GM10266 (cell line): ENCODE data around the gene IL21R.

Source experiments
- DNase-seq: peaks from one replicate; pipeline ENCODE4 v3.0.0; 2012; ENCODE audit errors: extremely low spot score
- TF ChIP-seq, protein P1 (sequence below): IDR thresholded peaks from 2 replicates; pipeline ENCODE4 v1.5.1; 2012; ENCODE audit warnings: mild to moderate bottlenecking, low read depth; ENCODE audit not compliant: control insufficient read depth, insufficient read depth; ENCODE audit errors: missing control alignments

Gene IL21R

DNA sequence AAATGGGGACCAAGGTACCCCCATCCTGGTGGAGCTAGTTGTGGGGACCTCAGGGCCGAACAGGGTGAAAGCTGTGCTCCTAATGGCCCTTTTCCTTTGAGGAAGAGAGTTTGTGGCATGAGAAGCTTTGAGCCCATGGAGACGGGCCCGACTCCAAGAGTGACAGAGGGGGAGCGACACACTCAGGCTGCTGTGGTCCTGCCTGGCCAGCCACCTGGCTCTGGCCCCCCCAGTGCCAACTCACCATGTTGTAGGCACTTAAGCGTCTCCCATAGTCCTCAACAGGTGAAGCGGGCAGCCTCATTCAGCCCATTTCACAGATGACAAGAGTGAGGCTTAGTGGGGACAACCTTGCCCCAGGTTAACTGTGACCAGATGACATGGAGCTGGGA lies 1.6 kb downstream of the IL21R start:
- TF ChIP-seq, protein P1, sequence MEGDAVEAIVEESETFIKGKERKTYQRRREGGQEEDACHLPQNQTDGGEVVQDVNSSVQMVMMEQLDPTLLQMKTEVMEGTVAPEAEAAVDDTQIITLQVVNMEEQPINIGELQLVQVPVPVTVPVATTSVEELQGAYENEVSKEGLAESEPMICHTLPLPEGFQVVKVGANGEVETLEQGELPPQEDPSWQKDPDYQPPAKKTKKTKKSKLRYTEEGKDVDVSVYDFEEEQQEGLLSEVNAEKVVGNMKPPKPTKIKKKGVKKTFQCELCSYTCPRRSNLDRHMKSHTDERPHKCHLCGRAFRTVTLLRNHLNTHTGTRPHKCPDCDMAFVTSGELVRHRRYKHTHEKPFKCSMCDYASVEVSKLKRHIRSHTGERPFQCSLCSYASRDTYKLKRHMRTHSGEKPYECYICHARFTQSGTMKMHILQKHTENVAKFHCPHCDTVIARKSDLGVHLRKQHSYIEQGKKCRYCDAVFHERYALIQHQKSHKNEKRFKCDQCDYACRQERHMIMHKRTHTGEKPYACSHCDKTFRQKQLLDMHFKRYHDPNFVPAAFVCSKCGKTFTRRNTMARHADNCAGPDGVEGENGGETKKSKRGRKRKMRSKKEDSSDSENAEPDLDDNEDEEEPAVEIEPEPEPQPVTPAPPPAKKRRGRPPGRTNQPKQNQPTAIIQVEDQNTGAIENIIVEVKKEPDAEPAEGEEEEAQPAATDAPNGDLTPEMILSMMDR = no peak
- no peak for DNase-seq

DNA sequence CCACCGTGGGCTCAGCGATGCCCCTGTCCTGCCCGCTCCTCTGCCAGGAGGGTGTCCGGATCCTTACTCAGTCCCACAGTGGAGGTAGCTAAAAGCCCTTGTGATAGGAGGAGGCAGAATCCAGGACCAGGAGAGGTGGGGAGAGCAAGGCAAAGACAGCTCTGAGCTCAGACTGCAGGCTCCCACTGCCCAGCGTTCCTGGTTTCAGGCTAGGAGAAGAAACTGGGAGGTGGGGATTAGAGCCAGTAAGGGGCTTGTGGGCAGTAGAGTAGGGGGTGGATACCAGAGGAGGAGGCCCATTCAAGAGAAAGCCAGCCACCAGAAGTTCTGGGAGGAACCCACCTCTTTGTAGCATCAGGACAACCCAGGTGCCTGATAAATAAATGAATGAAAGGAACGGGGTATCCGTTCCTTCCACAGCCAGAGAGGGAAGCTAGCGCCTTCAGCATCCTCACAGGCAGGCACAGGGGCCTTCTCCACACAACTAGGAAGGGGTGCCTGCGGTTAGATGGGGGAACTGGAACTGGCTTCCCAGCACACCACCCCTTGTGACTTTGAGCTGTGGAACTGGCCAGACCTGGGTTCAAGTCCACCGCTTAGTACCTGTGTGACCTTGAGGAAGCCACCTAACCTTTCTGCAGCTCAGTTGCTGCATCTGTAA lies 2.3 kb downstream of the IL21R start:
- DNase-seq = no peak
- TF ChIP-seq, protein P1 = no peak

DNA sequence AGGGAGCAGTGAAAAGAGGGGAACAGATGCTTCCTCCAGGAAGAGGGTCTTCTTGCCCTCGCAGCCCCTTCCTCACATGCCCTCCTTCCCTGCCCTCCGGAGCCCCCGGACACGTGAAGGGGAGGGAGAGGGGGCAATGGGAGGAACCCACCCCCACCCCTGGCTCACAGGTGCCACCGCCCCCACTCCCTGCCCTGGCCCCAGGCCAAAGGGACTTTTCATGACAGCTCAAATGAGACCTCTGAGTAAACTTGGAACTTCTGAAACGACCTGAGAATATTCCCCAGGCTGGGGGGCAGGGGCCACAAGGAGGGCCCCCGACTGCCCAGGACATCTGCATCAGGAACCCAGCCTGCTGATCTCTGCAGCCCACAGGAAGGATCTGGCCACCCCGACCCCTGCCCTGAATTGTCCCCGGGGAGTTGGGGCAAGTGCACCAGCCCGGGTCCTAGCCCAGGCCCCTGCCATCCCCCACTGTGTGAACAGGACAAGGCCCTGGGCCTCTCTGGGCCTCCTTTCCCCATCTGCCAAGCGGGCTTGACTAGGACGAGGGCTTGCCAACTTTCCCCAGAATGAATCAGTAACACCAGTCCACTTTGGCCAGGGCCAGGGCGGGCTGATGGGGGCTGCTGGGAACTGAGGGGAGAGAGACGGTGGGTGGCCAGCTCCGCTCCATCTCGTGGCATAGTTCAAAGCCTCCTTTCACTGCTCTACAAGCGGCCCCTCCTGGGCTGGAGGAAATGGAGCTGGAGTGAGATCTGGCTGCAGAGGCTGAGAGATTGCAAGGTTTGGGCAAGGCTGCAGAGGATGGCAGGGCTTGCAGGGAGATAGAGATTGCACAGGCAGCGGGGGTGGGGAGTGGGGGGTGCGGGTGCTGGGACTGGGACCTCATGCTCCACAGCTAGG lies 3.8 kb downstream of the IL21R start:
- no peak for DNase-seq
- TF ChIP-seq, protein P1 = no peak

DNA sequence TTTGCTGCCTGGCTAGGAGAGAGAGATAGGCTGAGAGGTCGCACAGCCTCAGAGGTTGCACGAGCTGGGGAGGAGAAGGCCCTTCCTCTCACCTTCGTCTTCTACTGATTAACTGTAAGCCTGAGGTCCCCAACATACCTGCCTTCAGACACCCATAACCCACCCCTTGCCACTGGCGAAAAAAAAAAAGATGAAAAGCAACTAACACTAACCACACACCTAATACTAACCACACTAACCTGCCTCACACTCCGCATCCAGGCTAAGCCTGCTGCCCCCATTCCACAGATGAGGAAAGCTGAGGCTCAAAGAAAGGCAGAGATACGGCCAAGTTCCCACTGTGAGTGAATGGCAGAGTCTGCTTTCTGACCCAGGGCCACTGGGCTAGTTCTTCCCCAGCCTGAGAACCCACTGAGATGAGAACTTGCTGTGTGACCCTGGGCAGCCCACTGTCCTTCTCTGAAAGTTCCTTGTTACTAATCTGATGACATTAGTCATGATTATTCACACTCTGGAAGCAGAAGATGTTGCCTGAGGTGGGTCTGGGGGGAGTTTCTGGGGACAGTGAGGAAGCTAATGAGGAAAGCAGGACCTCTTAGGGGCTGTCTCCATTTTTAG lies 4.6 kb downstream of the IL21R start:
- TF ChIP-seq, protein P1 = no peak
- DNase-seq = no peak

DNA sequence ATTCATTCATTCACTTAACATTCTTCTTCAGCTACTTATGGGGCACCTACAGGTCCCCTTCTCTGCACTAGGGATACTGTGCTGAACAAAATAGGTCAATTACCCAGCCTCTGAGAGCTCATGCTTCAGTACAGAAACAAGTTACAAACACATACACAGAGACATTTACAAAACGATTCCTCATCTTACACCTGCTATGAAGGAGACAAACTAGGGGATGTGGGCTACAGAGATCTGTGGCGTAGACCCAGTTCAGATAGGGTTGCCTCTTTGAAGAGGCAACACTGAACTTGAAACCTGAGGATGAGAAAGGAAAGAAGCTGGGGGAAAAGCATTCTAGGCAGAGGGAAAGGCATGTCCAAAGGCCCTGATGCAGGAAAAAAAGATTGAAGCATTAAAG lies 5.2 kb downstream of the IL21R start:
- TF ChIP-seq, protein P1 = no peak
- DNase-seq = no peak

DNA sequence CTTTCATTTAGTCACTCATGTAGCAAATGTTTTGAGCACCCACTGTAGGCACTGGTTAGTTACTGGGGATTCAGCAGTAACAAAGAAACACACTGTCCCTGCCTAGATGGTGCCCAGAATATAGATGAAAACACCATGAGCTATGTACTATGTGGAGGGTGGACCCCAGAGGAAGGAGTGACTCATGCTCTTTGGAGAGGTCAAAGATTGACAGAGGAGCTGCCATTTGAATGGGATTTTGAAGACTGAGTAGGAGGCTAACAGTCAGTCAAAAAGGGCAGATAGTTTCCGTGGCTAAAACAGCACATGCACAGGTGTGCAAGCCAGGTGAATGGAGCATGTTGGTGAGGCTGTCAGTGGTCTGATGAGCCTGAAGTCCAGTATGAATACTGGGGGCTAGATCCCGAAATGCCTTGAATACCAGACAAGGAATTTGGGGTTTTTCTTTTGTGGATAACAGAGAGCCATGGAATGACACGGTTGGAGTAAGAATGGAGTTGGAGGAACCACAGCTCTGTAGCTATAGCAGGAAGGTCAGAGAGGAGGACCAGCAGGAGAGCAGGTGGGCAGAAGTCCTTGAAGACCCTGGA lies 6.1 kb downstream of the IL21R start:
- DNase-seq = no peak

More for the DNA sequence above, 6.1 kb downstream of the IL21R start:
- TF ChIP-seq, protein P1 = no peak
